Loucy (cell line): ENCODE results near the gene RPS3.

ENCODE experiments used
- CTCF ChIP-seq: fragments of 200-600 bp; sonication (generic); conservative IDR thresholded peaks from 2 replicates; pipeline ENCODE4 v1.5.1; 2014; ENCODE audit warnings: mild to moderate bottlenecking, antibody characterized with exemption, low read length
- EZH2phosphoT487 ChIP-seq: fragments of 200-600 bp; IDR thresholded peaks from 2 replicates; pipeline ENCODE4 v1.6.1; 2018; ENCODE audit warnings: antibody characterized with exemption, mild to moderate bottlenecking, moderate library complexity, borderline replicate concordance

DNA sequence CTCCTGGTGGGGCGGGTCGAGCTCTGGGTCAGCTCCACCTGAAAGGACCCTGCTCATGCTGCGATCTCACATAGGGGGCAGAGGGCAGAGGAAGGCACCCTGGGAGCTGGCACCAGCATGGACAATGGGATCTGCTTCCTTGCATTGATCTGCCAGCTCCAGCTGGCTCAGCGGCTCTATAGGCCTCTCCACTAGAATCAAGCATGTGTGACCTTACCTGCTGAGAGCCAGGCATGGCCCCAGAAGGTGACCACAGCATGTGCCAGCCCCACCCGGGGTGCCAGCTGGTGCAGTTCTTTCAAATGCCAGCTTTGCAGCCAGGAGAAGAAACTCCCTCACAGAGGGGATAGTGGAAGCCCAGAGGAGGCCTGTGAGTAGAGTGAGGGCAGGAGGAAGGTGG, 55.7 kb downstream of the RPS3 start:
- TF ChIP-seq CTCF, result no peak
- TF ChIP-seq EZH2phosphoT487, result no peak
